Liver (tissue), 3 donors: ENCODE data around the gene SPTBN1.
A peak's percentile ranks its signal among the peaks of the same experiment; 100 is the strongest.

Experiments used
- CTCF ChIP-seq: fragments of 150-350 bp; IDR thresholded peaks from 2 replicates; pipeline ENCODE4 v1.5.1; 2017; ENCODE audit warnings: improper control_type of control experiment, low read depth, low read length; ENCODE audit not compliant: missing input control
- EGR1 ChIP-seq, 2 donors: IDR thresholded peaks; 2 replicates each; pipeline ENCODE4 v1.6.1; 2016 to 2018; ENCODE audit warnings: antibody characterized with exemption in 2 of 2, low read depth in 2 of 2
- GABPA ChIP-seq, 2 donors: IDR thresholded peaks in 1 of 2; conservative IDR thresholded peaks in 1 of 2; 2 replicates each; pipeline ENCODE4 v1.6.1; 2016; ENCODE audit warnings: antibody characterized with exemption in 2 of 2, mild to moderate bottlenecking in 1 of 2, moderate library complexity in 1 of 2
- JUND ChIP-seq, 2 donors: IDR thresholded peaks; 2 replicates each; pipeline ENCODE4 v1.6.1; 2016; ENCODE audit warnings: antibody characterized with exemption in 2 of 2
- RAD21 ChIP-seq, 2 donors: IDR thresholded peaks; 2 replicates each; pipeline ENCODE4 v1.6.1; 2016; ENCODE audit warnings: antibody characterized with exemption in 2 of 2, mild to moderate bottlenecking in 2 of 2
- SP1 ChIP-seq: IDR thresholded peaks from 2 replicates; pipeline ENCODE4 v1.6.1; 2018; ENCODE audit warnings: antibody characterized with exemption, mild to moderate bottlenecking
- TAF1 ChIP-seq: conservative IDR thresholded peaks from 2 replicates; pipeline ENCODE4 v1.6.1; 2016; ENCODE audit warnings: antibody characterized with exemption, mild to moderate bottlenecking
- YY1 ChIP-seq: IDR thresholded peaks from 2 replicates; pipeline ENCODE4 v1.6.1; 2016; ENCODE audit warnings: antibody characterized with exemption, mild to moderate bottlenecking
- TF ChIP-seq, protein P1 (sequence below): IDR thresholded peaks from 2 replicates; pipeline ENCODE4 v1.6.1; 2016; ENCODE audit warnings: antibody characterized with exemption
- TF ChIP-seq, protein P2 (sequence below): IDR thresholded peaks from 2 replicates; pipeline ENCODE4 v1.6.1; 2016; ENCODE audit warnings: antibody characterized with exemption
- TF ChIP-seq, protein P3 (sequence below): IDR thresholded peaks from 2 replicates; pipeline ENCODE4 v1.6.1; 2016; ENCODE audit warnings: antibody characterized with exemption, mild to moderate bottlenecking
- TF ChIP-seq, protein P4 (sequence below): IDR thresholded peaks from 2 replicates; pipeline ENCODE4 v1.6.1; 2016; ENCODE audit warnings: antibody characterized with exemption
- donor health status: healthy.
- donor health status: healthy.

DNA sequence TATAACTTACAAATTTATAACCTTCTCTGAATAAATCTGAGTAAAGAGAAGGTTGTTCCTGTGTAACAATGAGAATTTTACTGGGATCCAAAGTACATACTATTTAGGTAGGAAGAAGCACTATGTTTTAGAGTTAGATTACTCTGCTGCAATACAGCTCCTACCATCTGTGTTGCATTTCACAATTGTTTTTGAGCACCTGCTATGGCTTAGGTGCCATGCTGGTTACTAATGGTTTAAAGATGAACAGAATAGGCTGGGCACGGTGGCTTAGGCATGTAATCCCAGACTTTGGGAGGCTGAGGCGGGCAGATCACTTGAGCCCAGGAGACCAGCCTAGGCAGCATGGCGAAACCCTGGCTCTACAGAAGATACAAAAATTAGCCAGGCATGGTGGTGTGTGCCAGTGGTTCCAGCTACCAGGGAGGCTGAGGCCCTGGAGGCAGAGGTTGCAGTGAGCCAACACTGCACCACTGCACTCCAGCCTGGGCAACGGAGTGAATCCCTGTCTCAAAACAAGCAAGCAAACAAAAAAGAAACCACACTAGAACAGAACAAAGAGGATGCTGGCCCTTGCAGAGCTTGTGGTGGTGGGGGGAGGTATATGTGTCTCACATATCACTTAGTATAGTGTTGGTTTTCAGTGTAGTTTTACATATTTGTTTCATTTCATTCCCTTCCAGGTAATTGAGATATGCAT lies 56.7 kb downstream of the SPTBN1 start:
- TF ChIP-seq JUND (IDR thresholded peaks at IDR 0.05) (no peak), CTCF (no peak), RAD21 (IDR thresholded peaks at IDR 0.05) (peak; percentile 5 to 18), TAF1 (no peak), YY1 (peak; percentile 31), SP1 (no peak), GABPA (IDR thresholded peaks at IDR 0.05 in 1 of 2, conservative IDR thresholded peaks at IDR 0.05 in 1 of 2) (no peak), EGR1 (IDR thresholded peaks at IDR 0.05; ENCODE audit: low read depth in 2 of 2) (no peak)
- TF ChIP-seq, protein P1, sequence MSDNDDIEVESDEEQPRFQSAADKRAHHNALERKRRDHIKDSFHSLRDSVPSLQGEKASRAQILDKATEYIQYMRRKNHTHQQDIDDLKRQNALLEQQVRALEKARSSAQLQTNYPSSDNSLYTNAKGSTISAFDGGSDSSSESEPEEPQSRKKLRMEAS = no peak
- TF ChIP-seq, protein P2, sequence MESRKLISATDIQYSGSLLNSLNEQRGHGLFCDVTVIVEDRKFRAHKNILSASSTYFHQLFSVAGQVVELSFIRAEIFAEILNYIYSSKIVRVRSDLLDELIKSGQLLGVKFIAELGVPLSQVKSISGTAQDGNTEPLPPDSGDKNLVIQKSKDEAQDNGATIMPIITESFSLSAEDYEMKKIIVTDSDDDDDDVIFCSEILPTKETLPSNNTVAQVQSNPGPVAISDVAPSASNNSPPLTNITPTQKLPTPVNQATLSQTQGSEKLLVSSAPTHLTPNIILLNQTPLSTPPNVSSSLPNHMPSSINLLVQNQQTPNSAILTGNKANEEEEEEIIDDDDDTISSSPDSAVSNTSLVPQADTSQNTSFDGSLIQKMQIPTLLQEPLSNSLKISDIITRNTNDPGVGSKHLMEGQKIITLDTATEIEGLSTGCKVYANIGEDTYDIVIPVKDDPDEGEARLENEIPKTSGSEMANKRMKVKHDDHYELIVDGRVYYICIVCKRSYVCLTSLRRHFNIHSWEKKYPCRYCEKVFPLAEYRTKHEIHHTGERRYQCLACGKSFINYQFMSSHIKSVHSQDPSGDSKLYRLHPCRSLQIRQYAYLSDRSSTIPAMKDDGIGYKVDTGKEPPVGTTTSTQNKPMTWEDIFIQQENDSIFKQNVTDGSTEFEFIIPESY = no peak
- TF ChIP-seq, protein P3, sequence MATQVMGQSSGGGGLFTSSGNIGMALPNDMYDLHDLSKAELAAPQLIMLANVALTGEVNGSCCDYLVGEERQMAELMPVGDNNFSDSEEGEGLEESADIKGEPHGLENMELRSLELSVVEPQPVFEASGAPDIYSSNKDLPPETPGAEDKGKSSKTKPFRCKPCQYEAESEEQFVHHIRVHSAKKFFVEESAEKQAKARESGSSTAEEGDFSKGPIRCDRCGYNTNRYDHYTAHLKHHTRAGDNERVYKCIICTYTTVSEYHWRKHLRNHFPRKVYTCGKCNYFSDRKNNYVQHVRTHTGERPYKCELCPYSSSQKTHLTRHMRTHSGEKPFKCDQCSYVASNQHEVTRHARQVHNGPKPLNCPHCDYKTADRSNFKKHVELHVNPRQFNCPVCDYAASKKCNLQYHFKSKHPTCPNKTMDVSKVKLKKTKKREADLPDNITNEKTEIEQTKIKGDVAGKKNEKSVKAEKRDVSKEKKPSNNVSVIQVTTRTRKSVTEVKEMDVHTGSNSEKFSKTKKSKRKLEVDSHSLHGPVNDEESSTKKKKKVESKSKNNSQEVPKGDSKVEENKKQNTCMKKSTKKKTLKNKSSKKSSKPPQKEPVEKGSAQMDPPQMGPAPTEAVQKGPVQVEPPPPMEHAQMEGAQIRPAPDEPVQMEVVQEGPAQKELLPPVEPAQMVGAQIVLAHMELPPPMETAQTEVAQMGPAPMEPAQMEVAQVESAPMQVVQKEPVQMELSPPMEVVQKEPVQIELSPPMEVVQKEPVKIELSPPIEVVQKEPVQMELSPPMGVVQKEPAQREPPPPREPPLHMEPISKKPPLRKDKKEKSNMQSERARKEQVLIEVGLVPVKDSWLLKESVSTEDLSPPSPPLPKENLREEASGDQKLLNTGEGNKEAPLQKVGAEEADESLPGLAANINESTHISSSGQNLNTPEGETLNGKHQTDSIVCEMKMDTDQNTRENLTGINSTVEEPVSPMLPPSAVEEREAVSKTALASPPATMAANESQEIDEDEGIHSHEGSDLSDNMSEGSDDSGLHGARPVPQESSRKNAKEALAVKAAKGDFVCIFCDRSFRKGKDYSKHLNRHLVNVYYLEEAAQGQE = no peak
- TF ChIP-seq, protein P4, sequence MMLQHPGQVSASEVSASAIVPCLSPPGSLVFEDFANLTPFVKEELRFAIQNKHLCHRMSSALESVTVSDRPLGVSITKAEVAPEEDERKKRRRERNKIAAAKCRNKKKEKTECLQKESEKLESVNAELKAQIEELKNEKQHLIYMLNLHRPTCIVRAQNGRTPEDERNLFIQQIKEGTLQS = no peak
